GM12864 (cell line): ENCODE measurements around the gene NDFIP2.

Experiments
- DNase-seq: peaks from one replicate; pipeline ENCODE4 v3.0.0-alpha.2; 2011; ENCODE audit warnings: low read depth
- H3K4me3 ChIP-seq: 2 replicates; pipeline ENCODE4 v1.5.1; 2011; ENCODE audit warnings: mild to moderate bottlenecking, low read depth, low read length, control low read depth
- CTCF ChIP-seq: IDR thresholded peaks from 2 replicates; pipeline ENCODE4 v1.5.1; 2011; ENCODE audit warnings: low read depth, mild to moderate bottlenecking, moderate library complexity, low read length, control low read depth, inconsistent platforms; ENCODE audit errors: missing control alignments

NDFIP2 gene

GRCh38 chr13:79490824-79491223 is 9.9 kb downstream of the NDFIP2 start:
- H3K4me3 ChIP-seq = no peak overlapping the region
- no peak for TF ChIP-seq CTCF
- DNase-seq = no peak

GRCh38 chr13:79491715-79492114 is 10.8 kb downstream of the NDFIP2 start:
- no peak for TF ChIP-seq CTCF
- no peak for DNase-seq

GRCh38 chr13:79492313-79492798 is 11.4 kb downstream of the NDFIP2 start:
- H3K4me3 ChIP-seq = no peak overlapping the region
- DNase-seq = no peak
- no peak for TF ChIP-seq CTCF

More at GRCh38 chr13:79491715-79492114, 10.8 kb downstream of the NDFIP2 start:
- H3K4me3 ChIP-seq = no peak overlapping the region

GRCh38 chr13:79492918-79493594 is 12.1 kb downstream of the NDFIP2 start:
- no peak for DNase-seq
- TF ChIP-seq CTCF = no peak
- no peak overlapping the region for H3K4me3 ChIP-seq

DNA sequence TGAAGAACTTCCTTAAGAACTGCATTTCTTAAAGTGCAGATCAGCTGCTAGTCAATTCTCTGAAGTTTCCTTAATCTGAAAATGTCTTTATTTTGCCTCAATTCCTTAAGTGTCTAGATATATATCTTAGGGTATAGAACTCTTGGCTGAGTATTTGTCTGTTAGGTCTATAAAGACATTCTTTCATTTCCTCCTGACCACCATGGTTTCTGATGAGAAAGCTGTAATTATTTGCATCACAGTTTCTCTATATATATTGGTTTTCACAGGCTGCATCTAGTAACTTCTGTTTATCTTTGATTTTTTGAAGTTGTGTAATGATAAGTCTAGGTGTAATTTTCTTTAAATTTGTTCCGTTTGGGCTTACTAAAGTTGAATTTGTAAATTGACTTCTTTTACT is 15.2 kb downstream of the NDFIP2 start:
- no peak for DNase-seq
- no peak for TF ChIP-seq CTCF
- no peak overlapping the region for H3K4me3 ChIP-seq

GRCh38 chr13:79497064-79497463 is 16.1 kb downstream of the NDFIP2 start:
- H3K4me3 ChIP-seq = no peak overlapping the region
- DNase-seq = no peak
- TF ChIP-seq CTCF = no peak

GRCh38 chr13:79497852-79498251 is 16.9 kb downstream of the NDFIP2 start:
- H3K4me3 ChIP-seq = no peak overlapping the region
- no peak for TF ChIP-seq CTCF
- DNase-seq = no peak
